A673 (cell line): Measurements from ENCODE around the gene PDXP.

ENCODE experiments used
- EZH2 ChIP-seq: fragments of 200-600 bp; sonication (generic); IDR thresholded peaks from 2 replicates; pipeline ENCODE4 v1.6.1; 2017; ENCODE audit warnings: borderline replicate concordance, low read depth, mild to moderate bottlenecking, mixed read lengths, antibody characterized with exemption, low read length; ENCODE audit not compliant: poor library complexity, severe bottlenecking
- TF ChIP-seq, protein P1 (sequence below): fragments of 300-800, 200-600 bp; sonication (generic); conservative IDR thresholded peaks from 2 replicates; pipeline ENCODE4 v1.5.1; 2017; ENCODE audit warnings: low read depth, mild to moderate bottlenecking, antibody characterized with exemption, low read length, moderate library complexity, mixed read lengths

DNA sequence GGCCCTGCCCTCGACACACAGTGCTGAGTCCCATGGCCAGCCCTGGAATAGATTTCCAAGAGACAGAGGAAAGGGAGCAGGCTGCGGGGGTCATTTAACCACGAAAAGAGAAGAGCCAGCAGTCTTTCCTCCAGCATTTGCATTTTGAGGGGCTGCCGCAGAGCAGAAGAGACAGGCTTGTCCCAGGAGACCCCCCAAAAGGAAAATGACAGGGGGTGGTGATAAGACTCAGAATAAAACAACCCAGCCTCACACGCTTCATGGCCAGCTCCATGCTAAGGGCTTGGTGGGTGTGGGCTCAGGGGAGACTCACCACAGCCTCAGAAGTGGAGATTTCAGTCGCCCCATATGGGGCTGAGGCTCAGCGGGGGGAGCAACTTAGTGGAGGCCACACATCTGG lies 55.2 kb downstream of the PDXP start:
- TF ChIP-seq EZH2, result no peak
- TF ChIP-seq, protein P1, sequence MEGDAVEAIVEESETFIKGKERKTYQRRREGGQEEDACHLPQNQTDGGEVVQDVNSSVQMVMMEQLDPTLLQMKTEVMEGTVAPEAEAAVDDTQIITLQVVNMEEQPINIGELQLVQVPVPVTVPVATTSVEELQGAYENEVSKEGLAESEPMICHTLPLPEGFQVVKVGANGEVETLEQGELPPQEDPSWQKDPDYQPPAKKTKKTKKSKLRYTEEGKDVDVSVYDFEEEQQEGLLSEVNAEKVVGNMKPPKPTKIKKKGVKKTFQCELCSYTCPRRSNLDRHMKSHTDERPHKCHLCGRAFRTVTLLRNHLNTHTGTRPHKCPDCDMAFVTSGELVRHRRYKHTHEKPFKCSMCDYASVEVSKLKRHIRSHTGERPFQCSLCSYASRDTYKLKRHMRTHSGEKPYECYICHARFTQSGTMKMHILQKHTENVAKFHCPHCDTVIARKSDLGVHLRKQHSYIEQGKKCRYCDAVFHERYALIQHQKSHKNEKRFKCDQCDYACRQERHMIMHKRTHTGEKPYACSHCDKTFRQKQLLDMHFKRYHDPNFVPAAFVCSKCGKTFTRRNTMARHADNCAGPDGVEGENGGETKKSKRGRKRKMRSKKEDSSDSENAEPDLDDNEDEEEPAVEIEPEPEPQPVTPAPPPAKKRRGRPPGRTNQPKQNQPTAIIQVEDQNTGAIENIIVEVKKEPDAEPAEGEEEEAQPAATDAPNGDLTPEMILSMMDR, result no peak
